CD4-positive, alpha-beta T cell treated with Interleukin-15 for 1 hour (primary cell): ENCODE measurements around the gene DNAH5.
"Not testable (repeated sequence)": the region's sequence is repeated elsewhere in the genome, so short reads cannot be mapped to it uniquely, and the experiment has no call there.

ENCODE experiments used
- DNase-seq: peaks from one replicate; pipeline ENCODE4 v3.0.0-alpha.2; 2020

DNAH5 gene

DNA sequence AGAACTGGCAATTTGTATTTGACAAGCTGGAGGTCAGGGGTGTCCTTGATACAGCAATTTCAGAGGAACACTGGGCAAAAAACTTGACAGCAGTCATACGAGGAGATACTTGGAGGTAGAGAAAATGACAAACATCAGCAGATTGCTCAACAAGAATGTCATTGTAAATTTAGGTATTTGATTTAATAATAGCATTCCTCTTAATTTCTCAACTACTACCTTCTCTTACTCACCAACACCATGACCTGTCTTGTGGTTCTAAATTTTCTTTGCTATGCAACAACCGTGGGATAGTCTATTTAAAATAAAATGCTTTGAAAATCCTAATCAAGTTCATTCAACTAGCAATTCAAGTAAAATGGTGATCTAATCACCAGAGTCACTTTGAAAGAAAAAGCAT is 128.4 kb downstream of the DNAH5 start:
- no peak for DNase-seq

DNA sequence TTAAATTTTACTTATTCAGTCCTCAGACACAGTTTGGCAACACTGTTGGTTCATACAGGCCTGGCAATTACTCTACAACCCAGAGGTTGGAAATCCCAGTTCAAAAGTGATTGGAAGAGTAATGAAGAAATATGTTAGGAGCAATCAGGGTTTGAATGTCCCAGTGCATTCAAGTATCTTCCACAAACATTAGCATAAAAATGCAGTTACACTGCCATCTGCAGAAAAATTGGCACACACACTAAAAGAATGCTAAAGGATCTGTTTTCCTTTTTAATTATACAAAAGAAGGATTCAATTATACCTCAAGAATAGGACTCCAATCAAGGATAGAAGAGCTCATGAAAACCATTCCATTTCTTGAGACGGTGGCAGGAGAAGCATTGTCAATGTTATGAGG is 130.2 kb downstream of the DNAH5 start:
- DNase-seq = no peak

DNA sequence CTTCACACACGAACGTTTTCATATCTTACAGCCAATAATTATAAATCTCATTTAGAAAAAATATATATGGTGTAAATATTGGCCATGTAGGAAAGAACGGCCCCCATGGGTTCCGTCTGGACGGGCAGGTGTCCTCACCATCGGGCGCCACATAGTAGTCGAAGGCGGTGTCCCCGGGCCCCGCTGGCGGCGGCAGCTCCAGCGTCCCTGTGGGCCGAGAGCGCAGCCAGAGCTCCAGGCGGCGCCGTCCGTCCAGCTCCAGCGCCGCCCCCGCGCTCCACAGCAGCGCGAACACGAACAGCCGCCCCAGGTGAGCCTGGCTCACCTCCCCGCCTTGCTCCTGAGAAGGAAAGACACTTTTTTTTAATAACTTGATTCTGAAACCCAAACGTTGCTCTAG is 134.6 kb downstream of the DNAH5 start:
- DNase-seq = no peak

DNA sequence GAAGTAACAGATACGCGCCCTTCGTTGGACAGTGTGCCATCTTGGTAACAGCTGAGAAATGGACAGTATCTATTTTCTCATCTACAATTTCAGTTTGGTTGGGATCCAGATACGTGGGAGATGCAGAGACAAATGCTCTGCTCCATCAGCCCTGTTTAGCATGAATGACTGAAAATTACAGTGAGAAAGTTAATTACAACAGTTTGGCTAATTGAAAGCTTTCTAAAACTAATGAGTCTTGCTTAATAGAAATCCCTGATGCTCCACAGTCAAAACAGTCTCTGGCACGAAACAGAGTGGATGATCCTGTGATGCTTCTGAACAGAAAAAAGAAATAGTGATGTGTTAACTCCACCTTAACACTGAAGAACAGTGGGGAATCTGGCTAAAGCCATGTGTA is 140.2 kb downstream of the DNAH5 start:
- DNase-seq = no peak

DNA sequence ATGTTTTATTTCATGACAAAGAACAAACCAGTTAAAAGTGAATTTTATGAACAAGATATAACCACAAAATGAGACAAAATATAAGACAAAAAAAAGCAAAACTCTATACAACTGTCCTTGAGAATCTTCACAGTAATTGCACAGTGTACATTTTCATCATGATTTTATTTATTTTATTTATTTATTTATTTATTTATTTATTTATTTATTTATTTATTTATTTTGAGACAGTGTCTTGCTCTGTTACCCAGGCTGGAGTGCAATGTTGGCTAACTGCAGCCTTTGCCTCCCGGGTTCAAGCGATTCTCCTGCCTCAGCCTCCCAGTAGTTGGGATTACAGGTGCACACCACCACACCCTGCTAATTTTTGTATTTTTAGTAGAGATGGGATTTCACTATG is 145.9 kb downstream of the DNAH5 start:
- not testable (repeated sequence) for DNase-seq

DNA sequence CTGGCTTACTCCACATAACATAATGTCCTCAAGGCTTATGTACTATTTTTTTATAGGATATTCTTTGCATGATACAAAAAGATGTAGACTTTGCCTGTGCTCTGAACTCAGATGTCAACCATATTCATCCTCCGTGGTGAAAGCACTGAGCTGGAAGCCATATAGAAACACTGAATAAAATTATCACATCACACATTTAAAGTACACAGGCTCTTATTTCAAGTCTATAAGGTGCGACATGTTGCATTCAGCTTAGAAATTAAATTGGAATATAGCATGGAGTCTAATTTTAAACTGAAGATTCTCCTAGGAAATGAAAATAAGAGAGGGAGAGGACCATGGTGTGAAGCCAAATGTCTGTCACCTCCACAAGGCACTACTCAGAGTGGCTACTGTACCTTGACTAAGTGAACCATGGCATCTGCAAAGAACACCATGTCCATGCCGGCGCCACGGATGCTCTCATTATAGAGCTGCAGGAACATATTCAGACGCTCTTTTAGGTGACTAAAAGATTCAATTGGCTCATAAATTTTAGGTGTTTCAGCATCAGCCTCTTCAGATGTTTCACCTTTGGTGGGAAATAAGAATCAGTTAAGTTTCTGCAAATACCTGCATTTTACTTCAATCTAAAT is 158.6 kb downstream of the DNAH5 start:
- DNase-seq = no peak

DNA sequence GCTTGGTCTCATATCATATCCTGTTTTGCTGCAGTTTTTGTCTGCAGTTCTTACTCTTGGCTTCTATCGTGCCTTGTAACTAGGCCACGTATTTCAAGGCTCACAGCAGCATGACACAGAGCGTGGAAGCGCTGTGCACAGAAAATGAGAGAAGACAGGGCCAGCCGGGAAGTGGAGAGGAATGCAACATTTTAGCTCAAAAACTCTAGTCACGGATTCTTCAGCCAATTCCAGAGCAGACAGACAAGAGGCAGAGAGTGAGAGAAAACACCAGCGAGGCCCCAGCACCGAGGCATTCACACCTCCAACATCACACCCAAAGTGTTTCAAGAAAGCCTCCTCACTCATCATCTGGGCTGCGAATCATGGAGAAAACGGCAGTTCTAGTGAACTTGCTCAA is 160.8 kb downstream of the DNAH5 start:
- no peak for DNase-seq

DNA sequence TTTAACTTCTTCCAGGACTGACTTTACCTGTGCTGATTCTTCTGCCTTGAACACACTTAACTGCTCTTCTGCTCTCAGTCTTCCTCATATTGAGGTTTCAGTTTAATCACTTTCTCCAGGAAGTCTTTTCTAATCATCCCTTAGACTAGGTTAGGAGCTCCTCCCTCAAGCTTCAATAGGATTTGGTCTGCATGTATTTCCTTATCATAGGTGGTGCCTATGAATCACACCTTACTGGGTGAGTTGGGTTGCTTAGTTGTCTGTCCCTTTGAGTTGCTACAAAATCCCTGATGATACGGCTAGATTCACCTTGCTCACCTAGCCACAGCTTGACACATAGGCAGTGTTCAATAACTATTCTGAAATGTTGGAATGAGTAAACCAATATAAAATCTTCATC is 164.4 kb downstream of the DNAH5 start:
- no peak for DNase-seq

DNA sequence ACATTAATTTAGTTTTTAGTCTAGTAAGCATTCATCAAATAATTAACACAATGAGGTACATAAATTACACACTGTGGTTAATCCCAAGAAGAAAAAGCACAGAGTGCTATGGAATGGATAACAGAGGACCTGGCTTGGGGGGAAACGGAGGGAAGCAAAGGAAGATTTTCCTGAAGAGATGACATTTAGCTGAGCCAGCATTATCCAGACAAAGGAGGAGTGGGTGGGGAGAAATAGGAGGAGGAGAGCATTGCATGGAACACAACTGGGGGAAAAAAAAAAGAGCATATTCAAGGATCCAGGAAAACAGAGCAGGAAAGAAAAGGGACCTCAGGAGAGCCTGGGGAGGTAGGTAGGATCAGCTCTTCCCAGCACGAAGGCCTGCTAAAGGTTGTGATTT is 170.8 kb downstream of the DNAH5 start:
- no peak for DNase-seq

DNA sequence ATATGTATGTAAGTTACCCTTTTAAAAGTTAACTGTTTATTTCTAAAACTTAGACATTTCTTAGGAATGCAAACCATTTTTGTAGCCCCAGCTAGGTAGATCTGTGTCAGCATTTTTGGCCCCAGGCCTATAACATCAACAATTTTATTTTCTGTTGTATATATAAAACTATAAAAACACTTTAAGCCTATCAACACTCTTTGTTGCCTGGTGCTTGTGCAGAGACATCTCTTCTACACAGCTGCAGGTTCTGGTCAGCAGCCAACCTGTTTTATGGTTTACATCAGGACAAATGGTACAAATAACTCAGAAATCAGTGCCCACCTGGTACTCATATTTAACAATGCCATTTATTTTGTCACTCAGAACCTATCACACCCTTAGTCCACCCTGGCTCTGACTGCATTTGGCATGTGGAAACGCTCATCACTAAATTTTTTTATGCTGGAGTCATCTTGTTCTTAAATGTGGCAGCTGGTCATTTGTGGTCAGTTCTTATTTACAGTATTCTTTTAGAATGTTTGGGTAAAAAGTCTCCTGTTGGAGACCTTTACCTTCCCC is 173.4 kb downstream of the DNAH5 start:
- DNase-seq = no peak

DNA sequence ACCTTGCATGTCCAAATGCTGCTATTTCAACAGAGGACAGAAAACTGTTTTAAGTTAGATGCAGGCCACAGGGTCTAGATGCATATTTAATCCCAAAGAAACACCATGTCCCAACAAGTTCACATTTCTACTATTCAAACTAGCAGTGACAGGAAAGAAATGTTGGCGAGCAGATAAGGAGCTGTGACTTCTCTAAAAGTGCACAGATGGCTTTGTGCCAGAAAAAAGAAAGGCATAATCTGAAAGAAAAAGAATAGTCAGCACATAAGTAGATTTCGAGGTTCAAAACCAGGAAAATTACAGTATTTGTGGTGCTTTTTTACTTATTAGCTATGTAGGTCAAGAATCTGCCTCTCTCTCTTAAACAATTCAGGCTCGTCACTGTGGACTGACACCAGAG is 178.3 kb downstream of the DNAH5 start:
- DNase-seq = no peak

DNA sequence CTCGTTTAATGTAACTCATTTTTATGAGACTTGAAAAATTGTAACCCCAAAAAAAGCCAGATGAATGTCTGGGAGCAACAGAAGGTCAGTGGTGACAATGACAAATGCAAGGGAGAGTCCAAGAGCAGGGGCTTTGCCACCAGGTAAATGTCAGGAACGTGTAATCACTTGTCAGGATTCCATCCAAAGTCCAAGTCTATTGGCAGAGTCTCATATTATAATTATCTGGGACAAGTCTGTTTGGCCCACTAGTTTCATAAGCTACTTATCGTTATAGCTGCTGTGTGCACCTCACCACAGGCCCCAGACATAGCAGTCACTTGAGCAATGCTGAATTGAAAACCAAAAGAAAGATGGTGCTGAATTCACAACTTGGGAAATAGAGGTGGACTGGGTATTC is 180.8 kb downstream of the DNAH5 start:
- no peak for DNase-seq

DNA sequence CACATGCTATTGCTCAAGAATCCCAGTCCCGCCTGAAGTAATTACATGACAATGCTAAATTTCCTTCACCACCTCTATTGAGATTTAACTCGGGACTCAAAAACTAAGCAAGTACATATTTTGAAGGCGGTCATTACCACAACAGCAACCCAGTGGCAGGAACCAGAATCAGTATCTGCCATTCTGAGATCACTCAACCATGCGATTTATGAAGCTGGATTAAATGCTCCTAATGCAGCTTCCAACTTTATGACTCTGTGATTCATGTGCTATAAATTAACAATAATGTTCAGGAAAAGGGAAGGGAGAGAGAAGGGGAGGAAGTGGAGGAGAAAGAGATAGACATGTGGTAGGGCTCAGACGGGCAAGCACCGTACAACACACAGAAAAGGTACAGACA is 194.7 kb downstream of the DNAH5 start:
- no peak for DNase-seq

DNA sequence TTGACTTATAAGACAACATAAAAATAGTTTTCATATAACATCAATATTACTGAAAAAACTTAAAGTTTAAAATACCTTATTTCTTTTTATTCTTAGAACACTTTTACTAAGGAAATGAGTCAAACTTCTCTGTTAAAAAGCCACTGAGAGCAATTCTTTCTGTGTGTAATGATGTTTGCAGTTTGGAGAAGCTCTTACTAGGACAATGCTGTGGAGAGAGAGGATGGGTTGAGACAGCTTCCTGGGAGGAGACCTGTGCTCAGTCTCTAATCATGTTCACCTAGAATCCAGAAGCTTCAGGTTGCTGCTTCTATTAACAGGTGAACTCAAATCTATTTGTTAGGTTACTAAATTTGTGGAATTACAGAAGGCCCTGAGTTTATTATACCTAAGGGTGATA is 198.5 kb downstream of the DNAH5 start:
- no peak for DNase-seq

DNA sequence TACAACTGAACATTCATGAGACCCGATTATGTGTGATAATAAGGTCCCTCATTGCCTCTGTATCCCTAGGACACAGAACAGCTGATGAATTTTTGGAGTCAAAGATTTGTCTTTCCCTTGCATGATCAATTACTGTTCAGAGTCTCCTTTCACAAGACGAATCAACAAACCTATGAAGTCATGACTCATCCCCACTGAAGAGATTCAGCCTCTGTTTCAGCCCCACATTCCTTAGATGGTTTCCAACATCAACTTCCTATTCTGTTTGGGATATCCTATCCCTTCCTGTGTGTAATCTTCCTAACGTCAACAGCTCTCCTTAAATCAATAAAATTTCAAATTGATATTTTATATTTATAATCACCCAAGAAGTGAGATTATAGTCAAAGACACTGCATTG is 199.0 kb downstream of the DNAH5 start:
- DNase-seq = no peak

DNA sequence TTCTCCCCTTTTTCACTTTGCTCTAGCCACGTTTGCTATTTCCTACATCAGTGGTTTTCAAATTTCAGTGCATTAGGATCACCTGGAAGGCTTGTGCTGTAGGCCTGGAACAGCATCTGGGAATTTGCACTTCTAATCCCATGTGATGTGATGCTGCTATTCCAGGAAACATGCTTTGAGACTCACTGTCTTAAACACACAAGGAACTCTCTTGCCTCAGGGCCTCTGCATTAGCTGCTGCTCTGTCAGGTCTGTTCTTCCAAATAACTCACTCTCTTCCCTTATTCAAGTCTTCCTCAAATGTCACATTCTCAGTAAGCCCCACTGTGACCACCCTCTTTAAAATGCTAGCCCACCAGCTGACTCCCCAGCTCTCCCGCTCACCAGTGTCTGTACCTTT is 204.0 kb downstream of the DNAH5 start:
- no peak for DNase-seq

DNA sequence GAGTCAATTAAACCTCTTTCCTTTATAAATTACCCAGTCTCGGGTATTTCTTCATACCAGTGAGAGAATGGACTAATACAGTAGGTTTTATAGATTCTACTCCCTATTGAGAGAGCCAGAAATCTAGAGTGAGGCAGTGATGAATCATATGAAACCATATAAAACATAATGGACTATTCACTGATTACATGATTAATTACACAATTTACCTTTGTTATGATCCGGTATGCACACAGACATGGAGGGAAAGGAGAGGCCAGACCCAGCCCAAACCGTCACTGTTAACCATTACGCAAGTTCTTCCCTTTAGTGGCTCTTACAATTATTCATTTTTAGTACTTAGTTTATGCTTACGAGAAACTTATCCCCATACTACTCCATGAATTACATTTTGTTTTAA is 205.0 kb downstream of the DNAH5 start:
- no peak for DNase-seq

DNA sequence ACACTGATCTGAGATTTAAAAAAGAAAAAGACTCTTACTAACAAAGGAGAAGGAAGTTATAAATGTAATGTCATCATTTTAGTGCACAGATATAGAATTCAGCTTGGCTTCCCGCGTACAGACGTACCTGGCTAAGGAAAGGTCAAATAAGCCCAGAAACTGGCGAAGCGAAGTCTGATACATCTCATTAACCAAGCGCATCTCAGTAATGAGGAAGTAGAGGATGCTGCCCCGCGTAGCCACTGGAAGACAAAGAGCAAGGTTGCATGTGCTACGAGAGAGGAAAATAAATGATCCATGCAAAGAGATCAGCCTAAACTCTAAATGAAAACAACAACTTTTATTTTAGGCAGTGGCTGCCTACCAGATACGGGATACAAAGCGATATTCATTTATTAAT is 208.8 kb downstream of the DNAH5 start:
- DNase-seq = no peak

DNA sequence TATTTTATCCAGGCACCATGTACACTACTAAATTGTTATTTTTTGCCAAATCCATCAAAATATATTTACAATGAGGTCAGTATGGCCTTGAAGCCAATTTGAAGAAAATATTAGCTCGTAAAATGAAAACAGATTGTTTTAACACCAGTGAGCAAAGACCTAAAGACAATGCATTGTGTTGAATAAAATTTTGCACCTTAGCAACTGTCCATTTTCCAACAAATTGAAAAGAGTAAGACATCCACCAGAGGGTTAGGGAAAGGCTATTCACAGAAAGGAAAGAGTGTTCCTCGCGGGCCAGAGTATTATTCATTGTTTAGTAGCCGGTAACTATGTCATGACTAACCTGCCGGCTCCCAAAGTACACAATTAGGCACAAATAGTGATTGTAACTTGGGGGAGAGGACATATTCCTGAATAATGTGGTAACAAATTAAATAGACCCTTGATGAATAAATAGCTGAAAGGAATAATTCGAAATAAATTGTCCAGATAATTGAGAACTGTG is 213.3 kb downstream of the DNAH5 start:
- no peak for DNase-seq

DNA sequence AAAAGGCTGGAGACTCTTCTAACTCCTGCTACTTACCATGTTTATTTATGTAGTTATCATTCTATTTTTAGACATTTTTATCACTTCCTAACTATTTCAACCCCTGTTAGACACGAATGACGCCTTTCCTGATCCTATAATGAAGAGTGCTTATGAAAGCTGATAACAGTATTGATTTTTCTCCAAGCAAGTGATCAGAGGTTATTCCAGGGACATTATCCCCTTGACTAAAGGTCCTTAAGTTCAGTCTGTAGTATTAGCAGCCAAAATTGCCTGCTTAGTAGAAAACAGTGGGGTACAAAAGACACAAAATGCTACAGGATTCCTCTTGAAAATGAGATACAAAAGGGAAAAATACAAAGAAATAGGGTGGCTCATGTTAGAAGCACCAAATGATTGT is 235.6 kb downstream of the DNAH5 start:
- no peak for DNase-seq

DNA sequence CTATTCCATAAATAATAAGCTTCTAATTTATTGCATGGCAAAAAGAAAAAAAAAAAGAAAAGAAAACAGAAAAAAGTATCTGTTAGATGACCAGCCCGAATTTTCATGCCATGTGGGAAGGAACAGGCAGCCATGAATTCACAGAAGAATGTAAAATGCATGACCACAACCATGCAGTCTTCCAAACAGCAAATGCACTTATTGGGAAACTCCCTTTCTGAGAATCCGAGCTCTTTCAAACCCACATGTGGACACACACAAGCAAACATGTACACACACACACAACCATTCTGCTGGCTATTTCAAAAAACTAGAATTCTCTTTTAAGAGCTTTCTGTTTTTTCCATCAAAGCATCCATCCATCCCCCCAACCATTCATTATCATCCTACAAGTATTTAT is 236.1 kb downstream of the DNAH5 start:
- no peak for DNase-seq

DNA sequence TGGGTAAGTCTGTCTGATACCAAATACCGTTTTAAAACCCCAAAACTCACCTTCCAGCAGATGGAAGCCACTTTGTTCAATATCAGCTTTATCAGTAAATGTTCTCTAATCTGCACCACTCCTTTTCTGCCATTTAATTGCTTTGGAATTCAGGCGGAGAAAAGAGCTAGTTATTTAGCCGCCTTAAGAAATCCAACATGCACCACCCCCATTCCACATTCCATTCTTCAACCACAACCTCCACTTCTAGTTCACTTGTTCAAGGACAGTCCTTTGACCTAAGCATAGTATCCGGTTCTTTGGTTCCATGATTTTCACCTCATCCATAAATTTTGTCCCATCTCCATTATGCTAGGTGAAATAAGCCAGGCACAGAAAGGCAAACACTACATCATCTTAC is 240.1 kb downstream of the DNAH5 start:
- no peak for DNase-seq

DNA sequence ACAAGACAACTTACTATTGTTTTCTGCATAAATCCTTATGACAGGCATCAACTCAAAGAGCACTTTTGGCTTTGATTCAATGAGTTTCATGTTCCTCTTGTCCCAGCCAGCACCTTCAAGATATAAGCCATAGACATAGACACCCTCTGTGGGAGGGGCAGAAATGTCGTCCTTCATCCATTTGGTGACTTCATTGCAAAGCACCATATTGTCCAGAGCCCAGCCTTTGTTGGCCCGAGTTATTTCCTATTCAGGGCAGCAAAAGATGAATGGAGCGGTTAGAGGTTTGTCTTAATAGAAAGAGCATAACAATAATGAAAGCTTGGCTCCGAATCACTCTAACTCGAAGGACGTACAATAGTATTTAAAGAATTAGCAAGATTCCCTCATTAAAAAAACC is 243.9 kb downstream of the DNAH5 start:
- no peak for DNase-seq

DNA sequence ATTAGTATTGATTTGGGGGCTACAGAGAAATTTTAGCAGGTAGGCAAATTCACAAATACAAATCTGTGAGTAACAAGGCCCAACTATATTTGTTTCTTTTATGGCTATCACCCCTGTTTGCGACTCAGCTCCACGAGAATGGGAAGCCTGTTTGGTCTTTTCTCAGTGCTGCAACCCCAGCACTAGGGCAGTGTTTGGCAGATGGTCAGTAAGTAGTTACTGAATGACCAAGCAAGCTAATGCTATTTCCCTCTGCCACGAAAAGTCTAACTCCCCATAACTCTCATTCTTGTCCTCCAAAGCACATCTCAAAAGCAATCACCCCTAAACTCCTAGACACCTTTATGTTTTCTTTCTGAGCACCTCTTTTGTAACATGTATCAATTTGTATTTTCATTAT is 245.6 kb downstream of the DNAH5 start:
- no peak for DNase-seq

DNA sequence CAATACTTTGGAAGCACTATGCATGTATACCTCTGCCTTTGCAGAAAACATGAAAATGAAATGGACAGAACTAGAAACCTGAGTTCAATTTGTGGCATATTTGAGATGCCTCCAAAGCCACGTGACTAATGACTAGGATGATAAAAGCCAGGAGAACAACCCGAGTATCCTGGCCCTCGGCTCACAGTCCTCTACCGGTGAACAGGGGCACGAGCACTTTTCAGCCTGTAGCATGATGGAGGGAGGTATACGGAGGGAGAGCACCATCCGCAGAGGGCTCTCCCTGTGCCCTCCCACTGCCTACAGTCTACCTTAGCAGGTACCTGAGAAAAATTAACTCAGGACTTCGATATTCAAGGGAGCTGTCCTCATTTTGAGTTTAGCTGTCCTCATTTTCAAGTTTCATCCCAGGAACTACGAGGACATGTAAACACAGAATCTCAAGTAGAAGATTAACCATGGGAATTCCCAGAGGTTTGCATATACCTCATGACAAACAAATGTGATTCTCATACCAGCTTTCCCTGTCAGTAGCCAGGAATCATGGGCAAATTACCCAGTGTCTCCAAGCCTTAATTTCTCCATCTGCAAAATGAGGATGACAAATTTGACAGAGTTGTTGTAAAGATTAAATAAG is 249.3 kb downstream of the DNAH5 start:
- no peak for DNase-seq
